Dedifferentiated amniotic fluid mesenchymal stem cell (primary cell): ENCODE results near the gene CEP57.
A peak's percentile ranks its signal among the peaks of the same experiment; 100 is the strongest.
"Not testable (repeated sequence)": the region's sequence is repeated elsewhere in the genome, so short reads cannot be mapped to it uniquely, and the experiment has no call there.

ENCODE experiments used
- DNase-seq: peaks from one replicate; pipeline ENCODE4 v3.0.0-alpha.2; 2016; ENCODE audit errors: extremely low spot score

CEP57 gene

DNA sequence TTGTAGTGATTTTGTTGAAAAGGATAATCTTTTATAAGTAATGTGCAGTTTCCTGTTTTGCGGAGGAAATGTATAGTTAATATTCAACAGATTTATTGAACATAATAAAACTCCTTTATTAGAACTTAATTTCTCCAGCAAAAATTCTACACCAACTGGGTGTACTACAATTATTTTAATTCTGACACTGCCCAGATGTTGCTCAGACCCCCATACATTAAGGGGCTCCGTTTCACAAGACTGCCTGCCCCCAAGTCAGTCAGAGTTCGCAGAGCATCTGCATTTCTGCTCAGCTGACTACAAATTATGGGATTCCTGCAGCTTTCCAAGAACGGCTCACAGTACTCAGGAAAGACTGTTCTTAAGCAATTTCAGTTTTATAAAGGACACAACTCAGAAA, 6.2 kb downstream of the CEP57 start:
- DNase-seq: no peak

DNA sequence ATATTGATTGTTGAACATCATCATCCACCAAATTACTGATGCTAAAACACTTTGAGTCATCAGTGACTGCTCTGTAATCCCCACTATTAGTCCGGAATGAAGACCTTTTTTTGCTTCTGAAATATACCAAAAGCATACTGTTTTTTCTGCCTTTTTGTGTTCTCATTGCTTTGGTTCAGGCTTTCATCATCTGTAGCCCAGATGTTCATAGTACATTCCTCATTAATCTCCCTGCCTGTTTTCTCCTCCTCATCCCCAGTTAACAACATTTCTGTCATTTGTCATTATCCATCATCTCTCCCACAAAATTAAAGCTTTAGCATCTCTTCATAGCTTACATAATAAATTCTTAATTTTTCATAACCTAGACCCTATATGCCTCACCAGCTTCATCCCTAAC, 9.2 kb downstream of the CEP57 start:
- DNase-seq: no peak

DNA sequence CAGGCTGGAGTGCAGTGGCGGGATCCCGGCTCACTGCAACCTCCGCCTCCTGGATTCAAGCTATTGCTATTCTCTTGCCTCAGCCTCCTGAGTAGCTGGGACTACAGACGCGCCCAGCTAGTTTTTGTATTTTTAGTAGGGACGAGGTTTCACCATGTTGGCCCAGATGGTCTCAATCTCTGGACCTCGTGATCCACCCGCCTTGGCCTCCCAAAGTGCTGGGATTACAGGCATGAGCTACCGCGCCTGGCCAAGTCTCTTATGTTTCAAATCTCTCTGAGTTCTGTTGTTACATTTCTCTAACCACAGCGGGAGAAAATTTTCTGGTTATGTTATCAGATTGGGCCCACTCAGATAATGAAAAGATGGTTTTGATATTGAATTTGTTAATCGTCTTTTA, 10.1 kb downstream of the CEP57 start:
- DNase-seq: no peak

DNA sequence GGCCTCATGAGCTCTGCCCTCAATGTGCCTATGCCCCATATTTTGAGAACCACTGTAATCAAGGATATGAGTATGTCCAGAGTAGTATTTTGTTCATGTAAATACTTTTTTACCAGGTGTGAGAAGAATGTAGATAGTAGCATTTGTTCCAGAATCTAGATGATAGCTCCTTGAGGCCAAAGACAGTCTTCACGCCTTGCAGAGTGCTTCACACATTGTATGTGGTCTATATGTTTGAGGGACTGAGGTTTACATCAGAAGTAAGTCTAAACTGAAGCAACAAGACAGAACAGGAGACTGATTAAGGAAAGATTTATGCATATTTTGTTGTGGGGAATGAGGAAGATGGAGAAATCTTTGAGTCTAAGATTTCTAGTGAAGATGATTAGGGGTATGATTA, 12.5 kb downstream of the CEP57 start:
- DNase-seq: no peak

DNA sequence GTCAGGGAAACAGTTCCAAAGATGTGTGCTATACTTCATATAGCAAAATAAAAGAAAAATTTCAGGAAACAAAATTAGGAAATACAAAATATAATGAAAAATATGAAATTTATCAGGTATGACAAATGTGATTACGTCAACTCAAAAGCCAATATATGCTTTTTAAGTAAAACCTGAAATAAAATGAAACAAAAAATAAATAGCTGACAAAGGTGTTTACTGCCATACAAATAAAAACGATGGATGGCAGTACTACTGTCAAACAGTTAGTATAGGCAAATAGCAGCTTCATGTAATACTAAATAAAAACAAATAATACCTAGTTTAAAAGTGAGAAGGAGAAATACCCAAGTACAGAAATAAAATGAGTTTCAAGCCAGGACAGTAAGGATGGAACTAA, 13.7 kb downstream of the CEP57 start:
- no peak for DNase-seq

DNA sequence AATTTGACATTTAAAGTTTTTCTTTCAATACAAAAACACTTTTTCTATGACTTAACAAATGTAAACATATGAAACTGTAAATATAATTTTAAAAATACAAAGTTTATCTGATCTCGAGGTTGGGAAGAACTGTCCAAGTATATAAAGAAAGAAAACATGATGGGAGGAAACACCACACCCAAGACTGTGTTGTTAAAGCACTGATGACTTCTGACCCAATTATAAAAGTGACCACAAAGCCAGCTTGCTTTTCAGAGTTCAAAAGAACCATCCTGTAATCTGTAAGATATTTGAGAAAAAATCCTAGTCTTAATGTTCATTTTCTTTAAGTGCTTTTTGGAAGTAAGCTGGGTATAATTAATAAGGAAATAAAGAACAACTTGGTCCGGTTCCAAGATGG, 15.6 kb downstream of the CEP57 start:
- no peak for DNase-seq

DNA sequence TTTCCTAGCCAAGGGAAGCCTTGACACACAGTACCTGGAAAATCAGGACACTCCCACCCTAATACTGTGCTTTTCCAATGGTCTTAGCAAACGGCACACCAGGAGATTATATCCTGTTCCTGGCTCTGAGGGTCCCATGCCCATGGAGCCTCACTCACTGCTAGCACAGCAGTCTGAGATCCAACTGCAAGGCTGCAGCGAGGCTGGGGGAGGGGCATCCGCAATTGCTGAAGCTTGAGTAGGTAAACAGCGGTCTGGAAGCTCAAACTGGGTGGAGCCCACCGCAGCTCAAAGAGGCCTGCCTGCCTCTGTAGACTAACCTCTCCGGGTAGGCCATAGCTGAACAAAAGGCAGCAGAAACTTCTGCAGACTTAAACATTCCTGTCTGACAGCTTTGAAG, 16.2 kb downstream of the CEP57 start:
- DNase-seq: not testable (repeated sequence)

DNA sequence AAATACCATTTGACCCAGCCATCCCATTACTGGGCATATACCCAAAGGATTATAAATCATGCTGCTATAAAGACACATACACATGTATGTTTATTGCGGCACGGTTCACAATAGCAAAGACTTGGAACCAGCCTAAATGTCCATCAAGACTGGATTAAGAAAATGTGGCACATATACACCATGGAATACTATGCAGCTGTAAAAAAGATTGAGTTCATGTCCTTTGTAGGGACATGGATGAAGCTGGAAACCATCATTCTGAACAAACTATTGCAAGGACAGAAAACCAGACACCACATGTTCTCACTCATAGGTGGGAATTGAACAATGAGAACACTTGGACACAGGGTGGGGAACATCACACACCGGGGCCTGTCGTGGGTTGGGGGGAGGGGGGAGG, 20.8 kb downstream of the CEP57 start:
- DNase-seq: not testable (repeated sequence)

DNA sequence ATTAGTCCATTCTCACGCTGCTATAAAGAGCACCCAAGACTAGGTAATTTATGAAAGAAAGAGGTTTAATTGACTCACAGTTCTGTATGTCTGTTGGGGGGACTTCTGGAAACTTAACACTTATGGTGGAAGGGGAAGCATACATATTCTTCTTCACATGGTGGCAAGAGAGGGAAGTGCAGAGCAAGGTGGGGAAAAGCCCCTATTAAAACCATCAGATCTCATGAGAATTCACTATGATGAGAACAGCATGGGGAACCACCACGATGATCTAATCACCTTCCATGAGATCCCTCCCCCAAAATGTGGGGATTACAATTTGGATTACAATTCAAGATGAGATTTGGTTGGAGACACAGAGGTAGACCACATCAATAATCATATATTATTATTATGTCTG, 25.7 kb downstream of the CEP57 start:
- no peak for DNase-seq

DNA sequence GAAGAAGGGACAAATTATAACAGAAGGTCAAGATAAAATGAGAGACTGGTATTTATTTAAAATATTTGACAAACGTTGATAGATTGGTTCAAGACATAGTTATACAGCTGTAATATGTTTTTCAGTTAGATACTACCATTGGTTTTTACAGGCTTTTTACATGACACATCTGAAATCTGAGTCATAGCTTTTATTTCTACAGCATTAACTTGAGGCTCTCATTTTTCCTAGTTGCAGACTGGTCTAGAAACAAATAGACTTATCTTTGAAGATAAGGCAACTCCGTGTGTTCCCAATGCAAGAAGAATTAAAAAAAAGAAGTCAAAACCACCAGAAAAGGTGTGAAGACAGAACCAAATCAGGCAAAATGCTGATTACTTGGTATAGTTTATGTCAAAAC, 31.3 kb downstream of the CEP57 start:
- no peak for DNase-seq

DNA sequence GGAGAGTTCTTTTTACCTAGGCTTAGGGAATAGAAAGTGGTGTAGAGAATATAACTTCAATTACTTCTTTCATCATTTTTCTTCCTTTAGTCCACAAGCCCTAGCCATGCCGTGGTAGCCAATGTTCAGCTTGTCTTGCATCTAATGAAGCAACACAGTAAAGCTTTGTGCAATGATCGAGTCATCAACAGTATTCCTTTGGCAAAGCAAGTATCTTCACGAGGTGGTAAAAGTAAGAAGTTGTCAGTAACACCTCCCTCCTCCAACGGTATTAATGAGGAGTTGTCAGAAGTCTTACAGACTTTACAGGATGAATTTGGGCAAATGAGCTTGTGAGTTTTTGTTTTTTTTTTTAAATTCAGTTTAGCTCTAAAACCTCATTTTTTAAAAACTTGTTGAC, 37.4 kb downstream of the CEP57 start:
- DNase-seq: no peak

DNA sequence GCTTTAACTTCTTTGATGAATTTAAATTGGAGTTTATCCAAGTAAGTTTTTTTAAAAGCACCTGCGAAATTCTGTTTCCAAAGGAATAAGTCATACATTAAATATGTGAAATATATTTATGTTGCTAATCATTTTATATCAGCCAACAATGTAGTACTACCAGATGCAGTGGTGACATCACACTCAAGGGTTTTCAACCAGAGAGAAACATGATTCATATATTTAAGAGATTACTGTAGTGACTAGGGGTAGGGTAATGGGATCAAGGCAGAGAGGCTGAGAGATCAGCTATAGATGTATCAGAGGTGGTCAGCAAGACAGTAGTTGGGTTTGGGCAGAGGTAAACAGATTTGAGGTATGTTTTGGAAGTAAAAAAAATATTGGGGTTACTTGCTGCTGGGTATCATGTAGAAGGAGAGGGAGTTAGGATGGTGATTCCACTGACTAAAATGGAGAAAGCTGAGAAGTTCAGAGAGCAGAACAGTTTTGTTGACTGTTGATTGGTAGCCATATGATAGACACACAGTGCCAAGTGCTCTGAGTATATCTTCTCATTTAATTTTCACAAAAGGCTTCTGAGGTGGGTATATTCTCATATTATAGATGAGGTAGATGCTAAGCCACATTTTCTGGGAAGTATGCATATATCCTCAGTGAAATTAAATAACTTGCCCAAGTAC, 39.4 kb downstream of the CEP57 start:
- DNase-seq: no peak

DNA sequence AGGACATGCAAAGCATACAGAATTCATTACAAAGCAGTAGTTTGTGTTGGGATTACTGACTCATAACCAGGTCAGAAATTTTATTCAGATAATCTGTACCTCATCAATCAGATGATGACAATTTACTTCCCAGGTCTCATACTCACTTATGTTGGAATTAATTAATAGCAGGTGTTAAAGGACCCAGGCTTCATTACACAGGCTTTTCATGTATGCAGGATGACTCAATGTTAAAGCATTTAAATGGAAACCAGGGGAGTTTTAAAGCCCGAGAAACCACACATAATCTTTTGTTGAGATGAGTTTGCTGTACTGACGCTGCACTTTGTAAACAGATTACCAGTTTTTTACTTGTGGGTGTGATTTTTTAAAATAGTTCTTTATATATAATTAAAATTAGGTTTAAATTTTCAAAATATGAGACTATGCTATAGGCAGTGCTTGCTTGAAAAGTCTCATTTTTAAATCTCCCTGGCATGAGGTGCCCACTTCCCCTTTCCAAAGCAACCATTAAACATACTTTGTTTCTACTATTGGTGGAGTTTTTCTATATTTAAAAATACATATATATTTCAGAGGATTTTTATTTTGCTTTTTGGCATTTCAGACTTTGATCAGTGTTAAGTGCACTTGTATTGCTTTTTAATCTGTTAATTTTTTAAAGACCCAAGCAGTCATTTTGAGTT, 41.0 kb downstream of the CEP57 start:
- DNase-seq: peak; percentile 57

DNA sequence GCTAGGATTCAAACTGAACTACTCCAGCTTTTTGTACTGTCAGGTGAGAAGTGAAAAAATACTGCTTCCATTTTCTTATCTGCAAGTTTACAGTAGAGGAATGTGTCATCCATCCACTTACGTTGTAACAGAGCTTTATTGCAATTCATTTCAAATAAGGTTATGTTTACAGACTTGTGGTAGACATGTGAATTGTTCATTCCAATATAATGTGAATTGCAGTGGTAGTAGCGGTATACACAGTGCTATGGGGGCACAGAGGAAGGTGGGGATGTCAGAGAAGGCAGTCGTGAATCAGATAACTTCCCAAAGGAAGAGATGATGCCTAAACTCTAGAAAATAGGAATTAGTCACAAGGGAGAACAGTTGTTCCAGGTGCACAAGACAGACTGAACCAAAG, 42.5 kb downstream of the CEP57 start:
- no peak for DNase-seq

DNA sequence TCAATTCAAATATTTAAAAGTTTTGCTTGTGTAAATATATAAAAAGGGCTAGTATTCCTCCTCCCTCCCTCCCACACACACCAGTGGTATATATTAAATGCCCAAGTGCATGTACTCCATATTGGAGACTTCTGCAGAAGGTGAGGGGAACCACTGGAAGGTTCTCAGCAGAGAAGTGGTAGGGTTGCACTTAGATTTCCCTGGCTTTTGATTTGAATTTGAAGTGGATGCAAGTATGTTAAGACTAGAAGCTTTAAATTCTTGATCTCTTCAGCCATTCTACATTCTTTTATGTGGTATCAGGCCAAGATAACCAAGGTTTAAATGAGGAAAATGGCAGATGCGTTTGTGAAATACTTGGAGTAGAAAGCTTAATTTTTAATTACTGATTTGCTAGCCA, 43.1 kb downstream of the CEP57 start:
- no peak for DNase-seq

DNA sequence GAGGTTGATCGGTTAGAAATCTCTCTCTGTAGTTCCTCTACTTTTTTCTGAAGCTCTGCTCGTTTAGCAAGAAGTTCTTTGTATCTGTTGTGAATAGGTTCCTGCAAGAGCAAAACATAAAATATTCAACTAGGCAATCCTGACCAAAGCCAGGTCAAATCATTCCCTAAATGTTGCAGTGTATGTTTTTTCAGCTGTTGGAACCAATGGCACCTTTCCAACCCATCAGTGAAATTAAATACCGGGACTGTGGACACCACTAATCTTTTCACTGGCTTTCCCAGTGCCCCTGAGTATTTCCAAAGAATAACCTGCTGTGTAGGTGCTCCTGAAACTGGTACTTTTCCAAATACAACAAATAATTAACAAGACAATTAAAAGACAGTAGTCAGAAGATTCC, 45.1 kb downstream of the CEP57 start:
- DNase-seq: no peak

DNA sequence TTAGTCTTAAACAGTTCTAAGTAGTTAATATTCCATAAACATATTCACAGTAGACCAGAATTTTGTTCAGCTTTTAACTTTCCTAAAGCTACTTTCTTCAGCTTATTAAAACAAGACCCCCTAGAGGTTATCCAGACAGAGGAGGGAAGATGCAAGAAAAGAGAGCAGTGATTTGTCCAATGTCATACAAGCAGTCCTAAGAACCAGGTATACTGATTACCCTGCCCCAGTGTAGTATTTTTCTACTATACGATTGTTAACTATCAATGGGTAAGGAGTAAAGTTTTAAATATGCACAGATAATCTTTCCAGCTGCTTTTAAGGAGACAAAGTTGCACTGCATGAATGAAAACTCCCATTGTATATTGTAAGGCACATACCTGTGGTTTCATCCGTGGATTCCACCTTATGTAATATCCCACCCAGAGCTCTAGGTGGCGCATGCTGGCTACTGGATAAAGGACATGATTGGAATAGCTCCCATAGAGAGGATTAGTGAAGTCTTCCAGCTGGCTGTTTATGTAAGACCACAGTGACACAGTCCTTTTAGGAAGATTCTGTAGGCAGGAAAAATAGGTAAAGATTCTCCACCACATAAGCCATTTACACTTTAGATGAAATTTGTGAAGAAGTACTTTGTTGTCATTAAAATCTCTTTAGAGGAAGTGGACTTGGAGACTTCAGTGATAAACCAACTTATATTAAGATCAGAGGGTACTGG, 45.6 kb downstream of the CEP57 start:
- peak; percentile 93 for DNase-seq

DNA sequence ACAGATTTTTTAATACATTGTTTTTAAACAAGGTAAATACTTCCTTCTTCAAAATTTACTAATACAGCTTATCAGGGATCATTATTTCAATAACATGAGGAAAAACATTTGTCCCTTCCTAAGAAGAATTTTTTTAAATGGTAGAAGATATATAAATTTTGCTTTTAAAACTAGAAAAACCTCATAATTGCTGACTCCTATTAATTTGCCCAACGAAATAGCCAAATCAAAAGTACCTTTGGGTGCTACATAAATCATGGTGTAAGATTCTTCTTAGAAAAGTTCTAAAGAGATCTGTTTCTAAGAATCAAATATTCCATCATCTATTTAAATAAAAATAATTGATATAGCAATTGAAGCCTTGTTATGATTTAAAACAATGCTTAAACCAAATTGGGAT, 54.9 kb downstream of the CEP57 start:
- no peak for DNase-seq

DNA sequence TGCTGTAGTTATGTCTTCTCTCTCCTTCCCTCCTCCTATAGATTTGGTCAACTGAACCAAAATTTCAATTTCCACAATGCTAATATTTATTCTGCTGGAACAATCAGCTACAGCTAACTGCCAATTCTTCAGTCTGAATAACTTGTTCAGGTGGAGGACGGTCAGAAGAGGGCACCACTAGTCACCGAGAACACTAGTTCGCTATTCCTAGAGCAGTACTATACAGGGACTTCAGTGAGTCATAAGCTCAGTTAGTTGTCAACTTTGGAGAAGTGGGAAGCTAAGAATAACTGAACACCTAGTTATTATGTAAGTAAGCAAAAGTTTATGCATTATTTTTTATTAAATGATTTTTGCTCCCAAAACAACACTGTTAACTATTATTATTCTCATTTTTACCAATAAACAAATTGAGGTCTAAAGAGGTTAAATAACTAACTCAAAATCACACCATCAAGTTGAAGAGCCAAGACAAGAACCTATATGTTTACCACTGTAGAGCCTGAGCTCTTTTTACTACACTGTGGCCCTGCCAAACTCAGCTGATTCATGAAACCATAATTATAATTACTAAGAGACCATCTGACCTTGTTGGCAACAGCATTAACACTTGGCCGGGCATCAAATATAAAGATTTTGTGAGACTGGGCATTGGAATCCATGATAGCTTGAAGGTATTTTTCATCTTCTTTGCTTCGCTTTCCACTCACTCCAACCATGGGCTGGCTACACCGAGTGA, 59.0 kb downstream of the CEP57 start:
- peak; percentile 50 for DNase-seq

DNA sequence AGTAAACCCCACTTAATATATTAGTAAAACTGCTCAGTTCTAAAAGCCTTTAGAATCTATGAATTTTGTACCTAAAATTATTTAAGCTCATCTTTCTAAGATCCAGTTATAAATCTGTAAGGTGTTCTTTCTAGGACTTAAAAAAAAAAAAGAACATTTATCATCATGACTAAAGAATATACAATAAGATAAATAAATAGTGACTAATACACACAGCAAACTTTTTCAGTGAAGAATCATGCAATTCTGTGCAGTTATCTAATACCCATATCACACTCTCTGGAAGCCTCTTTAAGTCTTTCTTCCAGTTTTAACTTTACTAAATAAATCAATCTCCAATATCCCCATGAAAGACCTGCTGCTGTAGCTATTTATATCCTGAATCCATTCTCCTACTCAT, 59.8 kb downstream of the CEP57 start:
- DNase-seq: no peak

DNA sequence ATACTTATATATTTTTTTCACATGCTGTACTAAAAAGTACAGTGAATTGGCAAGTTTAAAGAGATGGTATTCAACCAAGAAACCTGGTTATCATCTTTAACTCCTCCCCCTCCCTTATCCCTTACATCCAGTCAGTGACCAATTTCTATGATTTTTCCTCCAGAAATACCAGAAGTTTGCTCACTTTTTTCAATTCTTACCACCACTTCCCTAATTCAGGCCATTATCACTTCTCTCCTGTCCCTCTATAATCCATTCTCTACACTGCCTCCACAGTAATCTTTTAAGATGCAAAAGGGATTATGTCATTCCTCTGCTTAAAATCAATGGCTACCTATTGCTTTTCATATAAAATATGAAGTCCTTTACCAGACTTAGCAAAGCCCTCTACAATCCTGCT, 62.8 kb downstream of the CEP57 start:
- DNase-seq: no peak

DNA sequence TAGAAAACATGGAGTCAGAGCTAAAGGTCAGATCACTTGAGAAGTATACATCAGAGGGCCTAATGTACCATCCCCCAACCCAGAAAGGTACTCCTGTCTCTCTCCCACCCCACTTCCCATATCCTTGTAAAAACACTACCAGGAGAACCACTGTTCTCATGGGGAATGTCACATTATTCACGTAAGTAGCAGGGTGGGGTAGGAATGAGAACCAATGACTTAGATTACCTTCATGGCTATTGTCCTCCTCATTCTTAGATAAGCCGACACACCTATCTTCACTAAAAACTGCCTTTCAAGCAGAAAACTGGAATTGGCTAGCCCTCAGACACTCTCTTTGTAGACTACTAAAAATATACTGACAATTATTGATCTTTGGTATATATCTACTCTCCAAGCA, 63.6 kb downstream of the CEP57 start:
- no peak for DNase-seq

DNA sequence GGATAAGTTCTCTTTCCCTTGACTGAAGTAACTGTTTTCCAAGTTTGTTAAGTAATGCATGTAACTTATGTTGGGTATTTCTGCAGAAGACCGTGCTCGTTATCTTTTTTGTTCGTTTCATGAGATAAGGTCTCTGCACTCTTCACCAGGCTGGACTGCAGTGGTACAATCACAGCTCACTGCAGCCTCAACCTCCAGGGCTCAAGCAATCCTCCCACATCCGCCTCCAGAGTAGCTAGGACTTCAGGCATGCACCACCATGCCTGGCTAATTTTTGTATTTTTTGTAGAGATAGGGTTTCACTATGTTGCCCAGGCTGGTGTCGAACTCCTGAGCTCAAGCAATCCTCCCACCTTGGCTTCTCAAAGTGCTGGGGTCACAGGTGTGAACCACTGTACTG, 64.1 kb downstream of the CEP57 start:
- DNase-seq: not testable (repeated sequence)
